Peyer's patch (tissue), 4 donors: ENCODE measurements around the gene ADORA2A.

ENCODE experiments used
- CTCF ChIP-seq, 6 experiments: fragments of 450-650 bp in 4 of 6; fragments of 200-600 bp in 2 of 6; sonication (generic) in 1 of 6; IDR thresholded peaks; one replicate each; pipeline ENCODE4 v1.5.1; 2017 to 2019; ENCODE audit warnings: antibody characterized with exemption in 6 of 6, mild to moderate bottlenecking in 3 of 6, moderate library complexity in 1 of 6
- POLR2A ChIP-seq, 2 donors: fragments of 450-650 bp; IDR thresholded peaks; one replicate each; pipeline ENCODE4 v1.5.1; 2017; ENCODE audit warnings: antibody characterized with exemption in 2 of 2, mild to moderate bottlenecking in 2 of 2, moderate library complexity in 2 of 2

GRCh38 chr22:24416095-24416494, 11.3 kb upstream of the ADORA2A start:
- TF ChIP-seq CTCF (IDR thresholded peaks at IDR 0.05), result no peak
- TF ChIP-seq POLR2A (IDR thresholded peaks at IDR 0.05), result no peak
